ENCODE data around the gene TGM1.
"Not testable (repeated sequence)": the region's sequence is repeated elsewhere in the genome, so short reads cannot be mapped to it uniquely, and the experiment has no call there.

TGM1 gene

GRCh38 chr14:24252289-24253124 is 10.5 kb downstream of the TGM1 start:
- no peak for DNase-seq (ENCODE audit: low read depth, low spot score)
- no peaks in the 10 kb centered on the region for H3K9me3 ChIP-seq (ENCODE audit: control insufficient read depth, insufficient read depth, low read length)
- H3K27ac ChIP-seq (ENCODE audit: low read length), result no peak overlapping the region
- no peaks in the 10 kb centered on the region for H3K36me3 ChIP-seq (ENCODE audit: control insufficient read depth, insufficient read depth, low read length)
- H3K4me3 ChIP-seq (ENCODE audit: low read length), result no peak overlapping the region
- H3K27me3 ChIP-seq (ENCODE audit: control insufficient read depth, insufficient read depth, low read length), result no peaks in the 10 kb centered on the region
- no peaks in the 10 kb centered on the region for H3K4me1 ChIP-seq (ENCODE audit: control insufficient read depth, insufficient read depth, low read length)
- WGBS (ENCODE audit: insufficient coverage, insufficient read length), result no CpG with 5 or more reads among the region's 11 CpGs

DNA sequence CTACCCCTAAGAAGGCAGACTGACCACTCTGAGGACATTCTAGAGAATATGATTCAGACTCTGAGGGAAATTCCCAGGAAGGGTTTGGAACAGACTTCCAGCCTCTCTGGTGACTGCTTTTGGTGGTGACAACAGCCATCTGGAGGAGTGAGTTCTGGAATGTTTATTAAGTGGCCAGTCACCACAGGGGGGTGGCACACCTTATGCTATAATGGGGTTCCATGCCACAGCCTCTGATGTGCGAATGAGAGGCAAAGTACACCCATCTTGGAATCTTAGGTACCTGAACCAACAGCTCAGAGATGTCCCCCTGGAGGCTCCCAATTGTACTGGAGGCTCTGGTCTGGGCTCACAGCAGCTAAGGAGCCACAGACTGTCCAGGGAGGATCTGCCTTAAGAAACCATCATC is 11.1 kb downstream of the TGM1 start:
- Histone ChIP-seq H3K4me3 (ENCODE audit: low read length) (no peak overlapping the region), H3K36me3 (ENCODE audit: control insufficient read depth, insufficient read depth, low read length) (no peaks in the 10 kb centered on the region), H3K27me3 (ENCODE audit: control insufficient read depth, insufficient read depth, low read length) (no peaks in the 10 kb centered on the region), H3K9me3 (ENCODE audit: control insufficient read depth, insufficient read depth, low read length) (no peaks in the 10 kb centered on the region), H3K27ac (ENCODE audit: low read length) (no peak overlapping the region), H3K4me1 (ENCODE audit: control insufficient read depth, insufficient read depth, low read length) (no peaks in the 10 kb centered on the region)
- WGBS (ENCODE audit: insufficient coverage, insufficient read length), result no CpG with 5 or more reads among the region's 1 CpG
- DNase-seq (ENCODE audit: low read depth, low spot score), result no peak

GRCh38 chr14:24250354-24250753 is 12.6 kb downstream of the TGM1 start:
- no CpG with 5 or more reads among the region's 4 CpGs for WGBS (ENCODE audit: insufficient coverage, insufficient read length)
- H3K4me1 ChIP-seq (ENCODE audit: control insufficient read depth, insufficient read depth, low read length), result no peaks in the 10 kb centered on the region
- H3K4me3 ChIP-seq (ENCODE audit: low read length), result no peak overlapping the region
- no peaks in the 10 kb centered on the region for H3K27me3 ChIP-seq (ENCODE audit: control insufficient read depth, insufficient read depth, low read length)
- no peaks in the 10 kb centered on the region for H3K9me3 ChIP-seq (ENCODE audit: control insufficient read depth, insufficient read depth, low read length)
- H3K36me3 ChIP-seq (ENCODE audit: control insufficient read depth, insufficient read depth, low read length), result no peaks in the 10 kb centered on the region
- no peak for DNase-seq (ENCODE audit: low read depth, low spot score)
- no peak overlapping the region for H3K27ac ChIP-seq (ENCODE audit: low read length)

DNA sequence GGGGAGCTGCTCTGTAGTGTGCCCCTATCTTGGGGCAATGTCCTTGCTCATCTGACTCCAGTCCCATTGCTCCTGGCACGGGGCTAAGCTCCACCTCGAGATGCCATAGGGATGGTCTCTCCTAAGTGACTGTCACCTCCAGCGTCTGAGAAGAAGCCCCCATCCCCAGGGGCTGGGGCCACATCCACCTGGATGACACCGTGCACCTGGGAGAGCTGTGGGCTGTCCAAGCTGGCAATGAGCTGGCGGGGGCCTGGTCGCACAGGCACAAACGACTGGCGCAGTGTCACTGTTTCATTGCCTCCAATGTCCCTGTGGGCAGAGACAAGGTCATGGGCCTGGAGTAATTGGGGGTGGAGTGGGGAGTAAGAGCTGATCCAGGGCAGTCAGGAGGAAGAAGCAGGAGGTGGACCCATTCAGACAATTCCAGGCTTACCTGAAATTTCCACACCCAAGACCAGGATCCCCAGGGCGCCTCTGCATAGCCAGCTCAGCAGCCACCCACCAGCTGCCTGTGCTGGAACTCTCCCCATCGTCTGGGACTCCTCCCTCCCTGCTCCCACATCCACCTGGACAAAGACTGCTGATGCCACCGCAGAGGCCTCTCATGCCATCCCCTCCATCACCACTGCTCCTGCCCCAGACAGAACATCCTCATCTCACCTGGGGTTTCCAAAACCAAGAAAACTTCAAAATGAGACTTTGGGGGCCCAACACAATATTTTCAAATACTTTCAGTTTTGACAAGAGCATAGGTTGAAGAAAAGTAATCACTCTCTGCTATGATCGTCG is 13.6 kb downstream of the TGM1 start:
- no peak overlapping the region for H3K4me3 ChIP-seq (ENCODE audit: low read length)
- H3K4me1 ChIP-seq (ENCODE audit: control insufficient read depth, insufficient read depth, low read length), result no peaks in the 10 kb centered on the region
- H3K27me3 ChIP-seq (ENCODE audit: control insufficient read depth, insufficient read depth, low read length), result no peaks in the 10 kb centered on the region
- no CpG with 5 or more reads among the region's 13 CpGs for WGBS (ENCODE audit: insufficient coverage, insufficient read length)
- DNase-seq (ENCODE audit: low read depth, low spot score), result no peak
- no peaks in the 10 kb centered on the region for H3K36me3 ChIP-seq (ENCODE audit: control insufficient read depth, insufficient read depth, low read length)
- H3K27ac ChIP-seq (ENCODE audit: low read length), result no peak overlapping the region
- H3K9me3 ChIP-seq (ENCODE audit: control insufficient read depth, insufficient read depth, low read length), result no peaks in the 10 kb centered on the region

DNA sequence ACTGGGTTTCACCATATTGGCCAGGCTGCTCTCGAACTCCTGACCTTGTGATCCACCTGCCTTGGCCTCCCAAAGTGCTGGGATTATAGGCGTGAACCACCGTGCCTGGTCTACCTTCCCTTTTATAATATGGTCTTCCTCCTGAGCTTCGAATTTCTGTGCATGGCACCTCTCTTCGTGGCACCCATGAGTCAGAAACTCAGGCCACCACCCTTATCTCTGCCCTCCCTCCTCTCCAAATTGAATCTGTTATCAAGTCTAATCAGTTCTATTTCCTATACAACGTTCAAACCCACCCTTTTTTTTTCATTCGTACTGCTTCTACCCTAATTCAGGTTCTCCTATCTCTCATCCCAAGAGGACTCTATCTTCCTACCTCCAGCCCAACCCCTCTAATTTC is 15.6 kb downstream of the TGM1 start:
- 100% methylated on average over 2 of the region's 7 CpGs for WGBS (ENCODE audit: insufficient coverage, insufficient read length)
- no peak for DNase-seq (ENCODE audit: low read depth, low spot score)
- no peaks in the 10 kb centered on the region for H3K36me3 ChIP-seq (ENCODE audit: control insufficient read depth, insufficient read depth, low read length)
- no peak overlapping the region for H3K4me3 ChIP-seq (ENCODE audit: low read length)
- H3K27me3 ChIP-seq (ENCODE audit: control insufficient read depth, insufficient read depth, low read length), result no peaks in the 10 kb centered on the region
- no peaks in the 10 kb centered on the region; the same call in 1 of the 2 replicates for H3K4me1 ChIP-seq (ENCODE audit: control insufficient read depth, insufficient read depth, low read length)
- no peaks in the 10 kb centered on the region for H3K9me3 ChIP-seq (ENCODE audit: control insufficient read depth, insufficient read depth, low read length)
- no peak overlapping the region for H3K27ac ChIP-seq (ENCODE audit: low read length)

- H3K4me3 ChIP-seq (ENCODE audit: low read length), result no peak overlapping the region
- no peaks in the 10 kb centered on the region for H3K36me3 ChIP-seq (ENCODE audit: control insufficient read depth, insufficient read depth, low read length)
- no peaks in the 10 kb centered on the region for H3K27me3 ChIP-seq (ENCODE audit: control insufficient read depth, insufficient read depth, low read length)
- no peaks in the 10 kb centered on the region for H3K9me3 ChIP-seq (ENCODE audit: control insufficient read depth, insufficient read depth, low read length)
- H3K27ac ChIP-seq (ENCODE audit: low read length), result no peak overlapping the region
- H3K4me1 ChIP-seq (ENCODE audit: control insufficient read depth, insufficient read depth, low read length), result no peaks in the 10 kb centered on the region; the same call in 1 of the 2 replicates
- no peak for DNase-seq (ENCODE audit: low read depth, low spot score)
- WGBS (ENCODE audit: insufficient coverage, insufficient read length), result no CpG with 5 or more reads among the region's 3 CpGs
Measured at GRCh38 chr14:24246765-24247212, 16.2 kb downstream of the TGM1 start.

DNA sequence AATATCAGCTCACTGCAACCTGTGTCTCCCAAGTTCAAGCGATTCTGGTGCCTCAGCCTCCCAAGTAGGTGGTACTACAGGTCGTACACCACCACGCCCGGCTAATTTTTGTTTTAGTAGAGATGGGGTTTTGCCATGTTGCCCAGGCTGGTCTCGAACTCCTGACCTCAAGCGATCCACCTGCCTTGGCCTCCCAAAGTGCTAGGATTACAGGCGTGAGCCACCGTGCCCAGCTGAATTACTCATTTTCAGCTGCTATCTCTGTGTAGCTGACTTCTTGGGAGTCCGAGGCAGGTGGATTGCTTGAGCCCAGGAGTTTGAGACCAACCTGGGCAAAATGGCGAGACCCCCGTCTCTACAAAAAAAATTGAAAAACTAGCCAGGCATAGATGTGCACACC is 17.6 kb downstream of the TGM1 start:
- not testable (repeated sequence) for H3K4me3 ChIP-seq (ENCODE audit: low read length); H3K27me3 ChIP-seq (ENCODE audit: control insufficient read depth, insufficient read depth, low read length); DNase-seq (ENCODE audit: low read depth, low spot score); H3K4me1 ChIP-seq (ENCODE audit: control insufficient read depth, insufficient read depth, low read length); H3K9me3 ChIP-seq (ENCODE audit: control insufficient read depth, insufficient read depth, low read length); H3K36me3 ChIP-seq (ENCODE audit: control insufficient read depth, insufficient read depth, low read length); H3K27ac ChIP-seq (ENCODE audit: low read length)
- WGBS (ENCODE audit: insufficient coverage, insufficient read length), result no CpG with 5 or more reads among the region's 11 CpGs

GRCh38 chr14:24243336-24243836 is 19.6 kb downstream of the TGM1 start:
- Histone ChIP-seq H3K27ac (ENCODE audit: low read length) (no peak overlapping the region), H3K4me3 (ENCODE audit: low read length) (no peak overlapping the region; the same call in 1 of the 2 replicates), H3K4me1 (ENCODE audit: control insufficient read depth, insufficient read depth, low read length) (peaks cover 2% of the 10 kb centered on the region; the same call in 1 of the 2 replicates), H3K9me3 (ENCODE audit: control insufficient read depth, insufficient read depth, low read length) (no peaks in the 10 kb centered on the region), H3K36me3 (ENCODE audit: control insufficient read depth, insufficient read depth, low read length) (peaks cover 11% of the 10 kb centered on the region), H3K27me3 (ENCODE audit: control insufficient read depth, insufficient read depth, low read length) (no peaks in the 10 kb centered on the region)
- WGBS (ENCODE audit: insufficient coverage, insufficient read length), result no CpG with 5 or more reads among the region's 10 CpGs
- DNase-seq (ENCODE audit: low read depth, low spot score), result no peak

DNA sequence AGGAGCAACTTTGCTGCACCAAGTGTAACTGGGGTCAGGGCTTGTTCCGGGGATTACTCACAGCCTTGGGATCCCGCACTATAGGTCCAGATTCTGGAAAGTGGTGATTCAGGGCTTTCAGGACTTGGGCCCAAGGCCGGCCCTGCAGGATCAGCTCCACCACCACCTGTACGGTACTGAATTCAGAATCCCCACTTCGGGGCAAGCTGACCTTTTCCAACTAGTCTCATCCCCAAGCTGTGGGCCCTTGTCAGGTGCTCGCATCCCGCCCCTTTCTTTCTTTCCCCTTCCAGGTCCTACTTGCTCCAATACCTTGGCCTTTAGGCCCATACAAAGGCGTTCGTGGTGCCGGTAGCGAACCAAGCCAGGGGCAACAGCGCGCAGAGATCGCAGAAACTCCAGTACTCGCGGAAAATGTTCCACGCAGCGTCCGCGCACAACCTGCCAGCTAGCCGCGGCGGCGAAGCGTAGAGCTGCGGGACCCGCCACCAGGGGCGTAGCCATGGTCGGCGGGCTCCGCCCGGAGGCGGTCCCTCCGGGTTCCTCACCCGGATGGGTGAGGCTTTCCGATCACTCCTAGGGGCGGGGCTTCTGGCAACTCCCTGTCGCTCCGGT is 21.0 kb downstream of the TGM1 start:
- no peak overlapping the region for H3K27ac ChIP-seq (ENCODE audit: low read length)
- H3K27me3 ChIP-seq (ENCODE audit: control insufficient read depth, insufficient read depth, low read length), result no peaks in the 10 kb centered on the region
- H3K9me3 ChIP-seq (ENCODE audit: control insufficient read depth, insufficient read depth, low read length), result no peaks in the 10 kb centered on the region
- peak; percentile 57 for DNase-seq (ENCODE audit: low read depth, low spot score)
- H3K4me3 ChIP-seq (ENCODE audit: low read length), result peak overlapping the region; percentile 81
- H3K4me1 ChIP-seq (ENCODE audit: control insufficient read depth, insufficient read depth, low read length), result peaks cover 2% of the 10 kb centered on the region; the same call in 1 of the 2 replicates
- no CpG with 5 or more reads among the region's 39 CpGs for WGBS (ENCODE audit: insufficient coverage, insufficient read length)
- H3K36me3 ChIP-seq (ENCODE audit: control insufficient read depth, insufficient read depth, low read length), result peaks cover 22% of the 10 kb centered on the region
